ENCODE measurements around the gene ARL16. TPM values are rescaled to one million over a fixed set of nuclear protein-coding genes. Genes with fewer than 3 reads are reported as not detected.

ARL16 gene
- total and polyA plus RNA-seq, 2 of the 8 experiments (the other 6 are each of a cell fraction or from before 2014, with no cell fraction given), result 37.0 to 60.8 TPM

GRCh38 chr17:81666342-81667191 is 17.0 kb downstream of the ARL16 start, which contains the start of the genes CCDC137 and OXLD1:
Gene CCDC137, plus strand, starts transcription at chr17:81666737. Its CDS starts 30 bp downstream, at chr17:81666767.
Gene OXLD1, minus strand, starts transcription at chr17:81666605. Its CDS starts 28 bp downstream, at chr17:81666577.
- H3K14ac ChIP-seq (ENCODE audit: insufficient read length), result no peak within 1 kb of the TSS
- H3K27ac ChIP-seq (ENCODE audit: low read depth, low read length), result peak within 1 kb of the TSS; percentile 74
- H3K79me2 ChIP-seq (ENCODE audit: control insufficient read depth in 1 of 2, insufficient read depth in 2 of 2, low read length in 2 of 2), result peaks cover 0 to 24% of the 10 kb centered on the region in 2 experiments; a peak in 2 of 4 replicates
- peak; percentile 97 for TF ChIP-seq GABPA (IDR thresholded peaks at IDR 0.05; ENCODE audit: borderline replicate concordance, insufficient read depth, low read length)
- no peak for TF ChIP-seq CBX5 (IDR thresholded peaks at IDR 0.05; ENCODE audit: low read depth, low read length)
- TF ChIP-seq POLR2A (IDR thresholded peaks at IDR 0.05; ENCODE audit: control extremely low read depth in 1 of 2, low read depth in 2 of 2, low read length in 2 of 2), result peak; percentile 94 to 96
- TF ChIP-seq ATF3 (IDR thresholded peaks at IDR 0.05; ENCODE audit: insufficient read depth, low read depth, low read length), result no peak
- peak; percentile 68 for TF ChIP-seq MAX (IDR thresholded peaks at IDR 0.05)
- peak; percentile 92 for TF ChIP-seq EGR1 (IDR thresholded peaks at IDR 0.05; ENCODE audit: borderline replicate concordance, low read depth, low read length)
- no peak for TF ChIP-seq TCF12 (IDR thresholded peaks at IDR 0.05; ENCODE audit: low read depth, low read length)
- TF ChIP-seq ASH2L (IDR thresholded peaks at IDR 0.05; ENCODE audit: low read length), result peak; percentile 63
- TF ChIP-seq NANOG (IDR thresholded peaks at IDR 0.05; ENCODE audit: insufficient read depth, low read depth, low read length, poor library complexity, severe bottlenecking), result peak; percentile 80

More at GRCh38 chr17:81666342-81667191, 17.0 kb downstream of the ARL16 start, which contains the start of the genes CCDC137 and OXLD1:
- peak within 1 kb of the TSS; percentile 6; the same call in 1 of the 2 replicates for H2BK12ac ChIP-seq (ENCODE audit: low read depth, low read length)
- no peaks in the 10 kb centered on the region for H3K27me3 ChIP-seq (replicated peaks in 1 of 4; ENCODE audit: control insufficient read depth in 3 of 4, extremely low read depth in 1 of 4, insufficient read depth in 3 of 4, low read length in 3 of 4)
- ChIA-PET POLR2A (ENCODE audit: partially characterized antibody) (interaction anchor here (0.8 to 9.3 kb wide), 21 partner anchors 8 to 357 kb away, joined by 3 to 65 read pairs (median 3); partner anchors contain the start of genes ARL16, HGS, LRRC45 and MCRIP1), CTCF (ENCODE audit: partially characterized antibody) (interaction anchor here (0.6 to 0.8 kb wide), 2 partner anchors 9 to 174 kb away, joined by 3 read pairs; no protein-coding TSS in a partner anchor)
- peak within 1 kb of the TSS; percentile 63 for H3K4ac ChIP-seq (replicated peaks; ENCODE audit: insufficient read length, low read depth, low read length)
- H2BK20ac ChIP-seq (ENCODE audit: low read length), result no peak within 1 kb of the TSS
- peak within 1 kb of the TSS; percentile 77 to 84 for H3K4me2 ChIP-seq (ENCODE audit: insufficient read depth in 1 of 2, low read depth in 2 of 2, low read length in 2 of 2)
- peak within 1 kb of the TSS; percentile 62 to 95 (median 88) for H3K4me3 ChIP-seq (ENCODE audit: extremely low read depth in 1 of 4, insufficient read depth in 2 of 4, low read depth in 3 of 4, low read length in 4 of 4)
- peaks cover 8 to 11% of the 10 kb centered on the region in 2 experiments for H4K20me1 ChIP-seq (replicated peaks in 1 of 2; ENCODE audit: control insufficient read depth in 1 of 2, insufficient read depth in 2 of 2, low read length in 2 of 2)
- H3K56ac ChIP-seq (replicated peaks; ENCODE audit: insufficient read length, low read depth, low read length), result peak within 1 kb of the TSS; percentile 64
- 1% methylated on average over 65 of the region's 96 CpGs; no CpG with 5 or more reads in 1 of the 2 experiments for WGBS, 2 experiments (ENCODE audit: extremely low coverage in 1 of 2, insufficient coverage in 1 of 2, insufficient read length in 1 of 2, insufficient replicate concordance in 2 of 2, low coverage in 1 of 2, low lambda C conversion rate in 2 of 2, missing lambda C conversion rate in 1 of 2)
- no peak for FAIRE-seq
- no peak within 1 kb of the TSS for H2BK15ac ChIP-seq (ENCODE audit: low read length)
- peak within 1 kb of the TSS; percentile 80 to 86 (median 84) for H3K9ac ChIP-seq (replicated peaks in 1 of 4; ENCODE audit: extremely low read depth in 1 of 4, low read depth in 3 of 4, low read length in 3 of 4)
- H3K18ac ChIP-seq (ENCODE audit: extremely low read depth, low read length), result peak within 1 kb of the TSS; percentile 65; the same call in 1 of the 2 replicates
- no peak within 1 kb of the TSS; the same call in 1 of the 2 replicates for H2AK5ac ChIP-seq (ENCODE audit: low read depth, low read length)
- no peak within 1 kb of the TSS for H3K23ac ChIP-seq (ENCODE audit: insufficient read length)
- no peak within 1 kb of the TSS; the same call in 1 of the 2 replicates for H2AFZ ChIP-seq (ENCODE audit: low read length)
- no peaks in the 10 kb centered on the region for H3K9me3 ChIP-seq (ENCODE audit: insufficient read depth in 2 of 2, low read depth in 1 of 2, low read length in 1 of 2)
- H4K91ac ChIP-seq (replicated peaks; ENCODE audit: insufficient read length, low read length), result peak within 1 kb of the TSS; percentile 65
- H2BK120ac ChIP-seq (replicated peaks; ENCODE audit: low read depth, low read length), result no peak within 1 kb of the TSS
- peak within 1 kb of the TSS; percentile 85 for H2BK5ac ChIP-seq (ENCODE audit: low read depth, low read length)
- peak within 1 kb of the TSS; percentile 94 for H4K8ac ChIP-seq (ENCODE audit: extremely low read depth, insufficient read depth, low read length)
- H3K79me1 ChIP-seq (ENCODE audit: low read depth, low read length), result peaks cover 8% of the 10 kb centered on the region
- H3K36me3 ChIP-seq (ENCODE audit: control insufficient read depth in 2 of 4, insufficient read depth in 4 of 4, low read length in 3 of 4), result peaks cover 14 to 35% (median 27%) of the 10 kb centered on the region in 4 experiments
- DNase-seq (ENCODE audit: low read depth in 1 of 2, low spot score in 2 of 2), result peak; percentile 88 to 93
- peaks cover 4% of the 10 kb centered on the region; the same call in 1 of the 2 replicates for H3K23me2 ChIP-seq (ENCODE audit: low read depth, low read length)
- H3K4me1 ChIP-seq (replicated peaks in 1 of 4; ENCODE audit: control insufficient read depth in 3 of 4, insufficient read depth in 4 of 4, low read length in 3 of 4), result peaks cover 3 to 11% (median 8%) of the 10 kb centered on the region in 4 experiments
- H4K5ac ChIP-seq (ENCODE audit: insufficient read length, low read depth, low read length), result peak within 1 kb of the TSS; percentile 76
